IPS DF 4.7 (cell line): ENCODE measurements around the gene AHCYL2.
"Not testable (repeated sequence)": the region's sequence is repeated elsewhere in the genome, so short reads cannot be mapped to it uniquely, and the experiment has no call there.

Source experiments
- DNase-seq: peaks from one replicate; pipeline ENCODE4 v3.0.0-alpha.2; 2013; ENCODE audit warnings: low spot score; ENCODE audit errors: extremely low read depth

AHCYL2 gene

DNA sequence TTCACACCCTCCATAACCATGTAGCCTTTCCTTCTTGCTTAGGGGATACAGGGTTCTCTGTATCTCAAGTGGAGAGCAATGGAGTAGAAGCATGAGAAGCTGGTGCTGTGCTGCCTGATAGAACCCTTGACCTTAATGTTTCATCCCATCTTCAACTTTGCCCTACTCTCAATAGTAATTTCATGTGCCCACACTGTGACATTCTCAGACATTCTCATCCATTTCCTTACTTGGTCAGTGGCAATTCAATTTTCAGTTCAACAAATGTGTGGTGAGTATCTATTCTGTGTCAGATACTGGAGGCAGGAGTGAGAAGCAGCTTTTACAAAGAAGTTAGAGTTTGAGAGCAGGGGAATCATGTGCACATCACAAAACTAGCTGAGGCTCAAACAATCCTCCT, 225.5 kb downstream of the AHCYL2 start:
- no peak for DNase-seq

DNA sequence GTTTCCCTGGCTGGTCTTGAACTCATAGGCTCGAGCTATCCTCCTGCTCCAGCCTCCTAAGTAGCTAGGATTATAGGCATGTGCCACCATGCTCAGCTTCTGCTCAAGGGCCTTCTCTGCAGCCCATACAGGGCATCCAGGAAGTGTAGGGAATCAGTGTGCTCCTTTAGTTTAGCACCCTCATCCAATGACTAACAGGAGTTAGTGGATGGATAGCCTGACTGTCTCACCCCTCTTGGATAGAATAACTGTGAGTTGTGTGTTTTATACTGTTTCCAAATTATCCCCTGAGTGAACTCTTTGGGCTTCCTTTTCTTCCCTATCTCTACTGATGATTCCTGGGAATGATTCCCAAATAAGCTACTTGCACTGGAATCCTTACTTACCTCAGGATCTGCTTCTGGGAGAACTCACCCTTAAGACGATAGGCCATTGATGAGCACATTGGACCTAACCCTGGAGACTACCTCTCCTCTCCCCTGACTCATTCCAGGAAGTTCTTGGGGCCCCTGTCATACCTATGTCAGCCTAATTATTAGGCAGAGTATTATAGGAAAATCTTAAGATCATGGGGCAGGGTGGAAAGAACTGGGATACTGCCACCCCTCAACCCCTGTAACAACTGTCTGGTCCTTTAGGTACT, 227.9 kb downstream of the AHCYL2 start:
- no peak for DNase-seq

DNA sequence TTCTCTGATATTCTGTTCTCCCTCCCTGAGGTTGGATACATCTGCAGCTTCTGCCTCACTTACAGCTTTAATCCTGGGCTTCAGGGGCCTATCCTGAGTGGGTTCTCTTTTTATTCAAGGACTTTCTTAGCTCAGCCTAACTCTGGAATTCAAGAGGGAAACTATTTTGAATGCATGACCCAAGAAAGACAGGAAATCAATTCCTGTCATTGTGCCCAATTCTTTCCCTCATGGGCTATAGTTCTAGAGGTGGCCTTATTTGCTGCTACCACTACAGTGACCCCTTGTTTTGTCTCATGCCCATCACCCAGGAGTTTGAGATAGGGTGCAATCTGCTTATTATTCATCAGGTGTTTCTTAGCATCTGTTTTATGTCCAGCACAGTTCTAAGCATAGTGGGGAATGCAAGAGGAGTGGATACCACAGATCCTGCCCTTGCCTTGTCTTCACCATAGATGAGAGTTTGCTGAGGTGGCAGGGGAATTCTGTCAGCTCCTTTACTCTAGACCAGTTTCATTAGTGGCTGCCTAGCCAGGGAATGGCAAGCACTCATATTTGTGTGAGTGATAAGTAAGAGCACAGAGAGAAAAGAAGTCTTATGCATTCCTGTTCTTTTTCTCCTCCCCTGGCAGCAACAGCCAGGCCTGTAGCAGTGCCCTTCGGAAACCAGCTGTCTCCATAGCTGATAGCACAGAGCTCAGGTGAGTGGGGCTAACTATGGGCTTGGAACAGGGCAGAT, 228.8 kb downstream of the AHCYL2 start:
- no peak for DNase-seq

- no peak for DNase-seq
Observed at GRCh38 chr7:129454249-129454551, 229.4 kb downstream of the AHCYL2 start.

- DNase-seq, result no peak
Observed at GRCh38 chr7:129456421-129456820, 231.6 kb downstream of the AHCYL2 start.

GRCh38 chr7:129457101-129457500, 232.3 kb downstream of the AHCYL2 start:
- no peak for DNase-seq

DNA sequence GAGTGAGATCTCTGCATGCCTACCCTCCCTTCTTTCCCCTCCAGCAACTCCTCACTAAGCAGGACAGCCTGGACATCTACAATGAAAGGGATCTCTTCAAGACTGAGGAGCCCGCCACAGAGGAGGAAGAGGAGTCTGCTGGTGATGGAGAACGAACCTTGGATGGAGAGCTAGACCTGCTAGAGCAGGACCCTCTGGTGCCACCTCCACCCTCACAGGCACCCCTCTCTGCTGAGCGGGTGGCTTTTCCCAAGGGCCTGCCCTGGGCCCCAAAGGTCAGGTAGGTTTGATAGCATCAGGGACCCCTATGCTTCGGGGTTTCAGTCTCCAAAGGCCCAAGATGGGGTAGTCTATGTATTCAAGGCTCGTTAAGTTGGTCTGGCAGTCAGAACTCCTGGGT, 233.3 kb downstream of the AHCYL2 start:
- no peak for DNase-seq

GRCh38 chr7:129461809-129462208, 237.0 kb downstream of the AHCYL2 start:
- no peak for DNase-seq

DNA sequence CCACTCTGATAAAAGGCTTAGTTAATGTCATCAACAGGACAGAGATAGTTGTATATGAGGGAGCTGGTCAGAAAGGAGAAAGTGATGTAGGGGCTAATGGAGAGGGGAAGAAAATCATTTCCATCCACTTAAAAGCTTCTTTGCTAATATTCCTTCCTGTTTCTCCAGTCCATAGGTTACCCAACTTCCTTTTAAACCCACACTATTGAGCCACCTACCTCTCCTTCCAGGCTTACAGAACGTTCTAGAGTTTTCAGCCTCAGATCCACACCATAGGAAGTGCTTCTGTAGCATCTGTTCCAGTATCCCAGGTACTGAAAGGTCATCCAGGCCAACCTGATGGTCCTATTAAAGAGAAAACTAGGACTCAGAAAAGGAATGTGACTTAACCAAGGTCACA, 237.6 kb downstream of the AHCYL2 start:
- DNase-seq, result no peak

DNA sequence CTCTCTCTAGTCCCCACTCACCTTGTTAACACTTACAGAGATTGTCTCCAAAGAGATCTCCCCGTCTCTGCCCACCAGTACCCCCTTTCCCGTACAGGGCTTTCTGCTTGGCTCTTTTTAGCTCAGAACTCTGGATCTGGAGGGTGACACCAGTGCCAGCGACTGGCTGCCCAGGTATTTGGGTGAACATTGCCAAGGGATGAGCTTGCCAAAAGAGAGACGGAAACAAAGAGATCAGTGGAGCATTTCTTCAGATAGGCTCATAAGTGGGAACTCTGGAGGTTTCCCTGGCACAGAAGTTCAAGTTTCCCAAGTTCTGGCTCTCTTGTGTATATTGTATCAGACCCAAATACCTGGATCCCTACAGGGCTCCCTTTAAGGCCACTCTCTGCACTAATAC, 239.4 kb downstream of the AHCYL2 start:
- DNase-seq, result no peak

GRCh38 chr7:129465080-129465479, 240.2 kb downstream of the AHCYL2 start:
- no peak for DNase-seq

DNA sequence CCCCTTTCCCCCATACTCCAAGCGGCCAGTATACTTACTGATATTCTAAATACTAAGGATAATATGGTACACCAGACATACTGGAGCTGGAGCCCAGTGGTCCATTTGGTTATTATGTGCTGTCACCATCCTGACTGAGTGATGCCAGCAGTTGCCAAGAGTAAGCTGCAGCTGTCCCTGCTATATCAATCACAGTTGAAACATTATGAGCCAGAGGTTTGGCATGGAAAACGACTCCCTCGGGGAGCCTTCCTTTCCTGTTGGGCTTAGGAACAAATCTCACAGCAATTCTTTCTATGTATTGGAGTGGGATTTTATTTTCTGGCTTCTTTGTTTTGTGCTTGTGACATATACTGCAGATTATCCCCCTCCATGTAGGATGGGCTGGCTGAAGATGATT, 242.0 kb downstream of the AHCYL2 start:
- no peak for DNase-seq

GRCh38 chr7:129468087-129468486, 243.3 kb downstream of the AHCYL2 start:
- no peak for DNase-seq

GRCh38 chr7:129468547-129468946, 243.7 kb downstream of the AHCYL2 start:
- no peak for DNase-seq

DNA sequence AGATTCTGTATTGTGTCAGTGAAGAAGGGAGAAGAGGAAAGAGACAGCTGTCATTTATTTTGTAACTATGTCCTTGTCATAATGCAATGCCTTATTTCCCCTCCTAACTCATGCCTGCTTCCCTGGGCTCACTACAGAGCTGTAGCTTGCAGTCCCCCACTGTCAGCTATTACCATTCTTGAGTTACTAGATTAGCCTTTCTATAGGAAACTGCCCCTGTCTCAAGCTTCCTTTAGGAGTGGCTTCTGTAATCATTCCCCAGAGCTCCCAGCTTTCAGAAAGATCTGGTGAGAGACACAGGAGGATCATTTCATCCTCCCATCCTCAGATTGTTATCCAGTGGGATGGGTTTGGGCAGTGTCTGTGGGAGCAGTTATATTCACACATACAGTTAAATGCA, 245.1 kb downstream of the AHCYL2 start:
- DNase-seq, result no peak

DNA sequence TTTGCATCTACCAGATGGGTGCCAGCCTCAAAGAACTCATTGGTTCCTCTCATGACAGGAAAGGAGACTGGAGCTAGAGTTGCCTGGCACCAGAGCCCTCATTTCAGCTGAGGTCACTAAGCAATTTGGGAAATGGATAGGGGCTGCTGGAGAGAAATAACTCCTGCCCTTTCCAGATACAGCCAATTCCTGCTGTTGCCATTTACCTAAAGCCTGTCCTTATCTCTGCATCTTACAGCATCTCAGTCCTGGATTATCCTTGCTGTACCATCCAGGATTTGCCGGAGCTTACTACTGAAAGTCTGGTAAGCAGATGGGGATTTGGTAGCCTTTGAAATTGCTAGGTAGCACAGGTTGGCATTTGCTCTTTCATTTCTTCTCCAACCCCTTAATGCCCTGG, 245.6 kb downstream of the AHCYL2 start:
- no peak for DNase-seq

DNA sequence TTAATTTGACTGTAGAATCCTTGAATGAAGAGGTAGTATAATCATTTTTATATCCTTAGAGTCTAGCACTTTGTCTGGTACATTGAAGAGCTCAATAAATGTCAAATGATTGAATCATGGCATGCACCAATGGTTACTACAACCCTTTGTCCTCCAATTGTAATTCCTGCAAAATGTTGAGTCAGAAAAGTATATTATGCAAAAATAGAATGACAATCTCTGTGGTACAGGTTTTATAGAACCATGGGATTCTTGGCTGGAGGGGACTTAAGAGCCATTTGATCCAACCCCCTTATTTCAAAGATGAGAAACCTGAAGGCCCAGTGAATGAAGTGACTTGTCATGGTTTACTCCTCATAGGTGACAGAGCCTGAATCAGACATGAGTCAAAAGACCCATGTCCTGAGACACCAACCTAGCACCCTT, 246.6 kb downstream of the AHCYL2 start:
- DNase-seq, result no peak

GRCh38 chr7:129475931-129476330, 251.1 kb downstream of the AHCYL2 start:
- DNase-seq, result not testable (repeated sequence)

- not testable (repeated sequence) for DNase-seq
Observed at GRCh38 chr7:129476398-129476797, 251.6 kb downstream of the AHCYL2 start.
